GM19193 (cell line): ENCODE data around the gene PDGFC.

Source experiments
- POLR2A ChIP-seq: IDR thresholded peaks from 4 replicates; pipeline ENCODE4 v1.6.1; 2011; ENCODE audit not compliant: insufficient read depth, insufficient read length; ENCODE audit errors: extremely low read depth

The PDGFC gene

DNA sequence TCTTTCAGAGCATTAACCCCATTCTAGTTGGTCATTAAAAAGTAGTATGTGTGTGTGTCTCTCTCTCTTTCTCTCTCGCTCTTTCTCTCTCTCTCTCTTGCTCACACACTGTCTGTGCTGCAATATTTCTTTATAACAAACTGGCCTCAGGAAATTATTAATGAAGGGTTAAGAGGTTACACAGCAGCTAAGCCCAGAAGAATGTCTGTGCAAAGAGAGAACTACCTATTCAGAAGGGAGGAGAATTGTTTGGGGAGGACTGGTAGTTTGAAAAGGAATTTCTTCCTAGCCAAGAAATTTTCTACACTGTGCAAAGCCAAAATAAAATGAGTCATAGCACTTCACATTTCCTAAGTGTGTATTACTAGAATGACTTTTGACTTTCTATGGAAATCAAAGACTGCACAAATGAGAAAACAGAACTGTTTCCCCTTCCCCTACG, 22.2 kb downstream of the PDGFC start:
- TF ChIP-seq POLR2A: no peak

DNA sequence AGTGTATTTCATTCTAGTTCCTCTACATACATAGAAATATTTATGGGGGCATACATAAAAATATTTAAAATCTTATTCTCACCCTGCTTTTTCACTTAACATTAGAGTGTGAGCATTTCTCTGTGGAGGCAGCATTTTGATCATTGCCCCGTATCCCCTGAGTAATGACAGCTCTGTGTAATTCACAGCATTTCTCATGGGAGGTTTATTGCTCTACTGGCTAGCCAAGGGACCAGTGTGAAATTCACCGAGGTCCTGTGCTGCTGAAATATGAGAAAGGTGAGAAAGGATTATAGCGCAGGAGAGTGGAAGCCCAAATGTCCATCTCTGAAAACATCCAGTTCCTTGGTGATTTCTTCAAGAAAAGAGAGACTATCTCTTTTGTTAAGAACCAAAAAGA, 22.9 kb downstream of the PDGFC start:
- no peak for TF ChIP-seq POLR2A

DNA sequence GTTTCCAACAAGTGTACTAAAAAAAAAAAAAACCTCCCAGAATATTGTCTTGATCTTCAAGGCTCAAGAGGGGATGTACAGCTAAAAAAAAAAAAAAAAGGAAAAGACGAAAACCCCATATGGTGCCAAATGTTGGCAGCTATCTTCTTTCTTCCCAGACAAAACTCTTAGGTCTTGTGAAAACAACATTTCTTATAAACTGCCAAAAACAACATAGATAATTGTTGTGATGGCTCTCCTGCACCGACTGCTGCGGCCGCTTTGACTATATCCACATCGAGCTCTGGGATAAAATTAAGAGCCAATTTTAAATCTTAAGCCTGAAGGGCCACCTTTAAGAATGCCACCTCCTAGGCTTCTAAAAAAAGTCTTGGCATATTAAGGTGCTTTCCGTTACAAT, 23.5 kb downstream of the PDGFC start:
- no peak for TF ChIP-seq POLR2A

DNA sequence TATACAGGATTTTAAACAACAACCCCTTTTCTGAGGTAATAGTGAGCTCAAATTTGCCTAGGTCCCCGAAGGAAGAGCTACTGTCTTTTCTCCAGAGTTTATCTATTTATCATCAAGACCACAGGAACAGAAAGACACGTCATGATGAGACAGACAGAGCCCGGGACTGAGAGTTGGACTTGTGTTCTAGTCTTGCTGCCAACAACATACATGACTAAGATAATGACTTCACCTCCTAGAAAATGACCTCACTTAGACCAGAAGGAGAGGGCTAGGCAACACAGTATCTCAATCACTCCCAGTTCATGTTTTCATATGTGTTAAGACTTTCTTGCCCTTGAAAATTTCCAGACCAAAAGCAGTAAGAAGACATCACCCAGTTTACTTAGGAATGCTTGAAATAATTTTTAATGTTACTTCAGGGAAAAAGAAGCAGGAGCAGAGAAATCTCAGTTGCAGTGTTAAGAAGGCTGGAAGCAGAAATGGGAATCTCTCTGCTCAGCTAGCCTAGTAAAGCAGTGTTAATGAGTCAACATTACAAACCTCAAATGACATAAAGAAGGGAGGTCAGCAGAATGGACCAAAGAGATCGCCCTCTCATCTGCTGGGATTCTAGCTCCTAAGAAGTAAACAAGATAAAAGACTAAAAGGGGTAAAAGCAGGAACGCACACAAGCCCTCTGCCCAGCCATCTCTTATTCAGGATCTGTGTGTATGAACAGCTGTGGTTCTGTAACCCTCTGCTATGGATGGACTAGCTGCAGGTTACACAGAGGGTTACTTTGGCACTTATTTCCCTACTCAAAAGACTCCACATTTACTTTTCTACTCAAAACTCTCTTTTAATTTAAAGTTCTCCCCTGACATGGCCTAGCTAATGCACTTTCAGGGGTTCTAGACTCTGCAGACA, 24.8 kb downstream of the PDGFC start:
- TF ChIP-seq POLR2A: no peak

DNA sequence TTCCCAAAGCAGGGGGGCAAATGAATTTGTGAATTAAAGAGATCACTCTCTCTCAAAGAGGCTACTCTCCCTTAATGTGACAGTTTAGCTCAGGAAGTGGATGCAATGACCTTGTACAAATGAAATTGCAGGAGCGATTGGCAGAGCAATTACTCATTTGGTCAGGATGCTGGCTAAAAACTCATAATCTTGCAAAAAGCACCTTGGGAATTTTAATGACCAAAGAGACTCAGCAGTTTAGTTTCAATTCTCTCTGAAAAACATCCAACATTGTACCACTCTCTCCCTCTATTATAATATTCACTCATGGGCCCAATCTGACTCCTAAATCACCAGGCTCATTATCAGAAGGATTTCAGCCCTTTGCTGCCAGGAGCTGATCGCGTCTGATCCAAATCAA, 26.1 kb downstream of the PDGFC start:
- no peak for TF ChIP-seq POLR2A

DNA sequence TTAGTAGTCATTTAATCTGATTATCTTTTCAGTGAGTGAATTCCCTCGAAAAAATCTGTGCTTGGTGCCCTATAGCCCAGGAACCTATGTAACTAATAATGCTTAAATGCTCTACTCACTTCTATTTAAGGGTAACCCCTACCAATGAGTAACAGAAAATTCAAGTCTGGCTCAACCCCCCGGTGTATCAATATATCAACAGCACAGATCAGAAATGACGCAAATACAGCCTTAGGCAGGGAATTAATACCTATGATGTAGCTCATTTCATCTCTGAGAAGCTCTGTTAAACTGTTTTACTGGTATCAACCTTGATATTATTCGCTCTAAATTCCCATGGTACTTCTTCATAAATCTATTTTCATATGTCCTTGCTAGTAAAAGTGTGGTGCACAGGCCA, 28.6 kb downstream of the PDGFC start:
- TF ChIP-seq POLR2A: no peak

DNA sequence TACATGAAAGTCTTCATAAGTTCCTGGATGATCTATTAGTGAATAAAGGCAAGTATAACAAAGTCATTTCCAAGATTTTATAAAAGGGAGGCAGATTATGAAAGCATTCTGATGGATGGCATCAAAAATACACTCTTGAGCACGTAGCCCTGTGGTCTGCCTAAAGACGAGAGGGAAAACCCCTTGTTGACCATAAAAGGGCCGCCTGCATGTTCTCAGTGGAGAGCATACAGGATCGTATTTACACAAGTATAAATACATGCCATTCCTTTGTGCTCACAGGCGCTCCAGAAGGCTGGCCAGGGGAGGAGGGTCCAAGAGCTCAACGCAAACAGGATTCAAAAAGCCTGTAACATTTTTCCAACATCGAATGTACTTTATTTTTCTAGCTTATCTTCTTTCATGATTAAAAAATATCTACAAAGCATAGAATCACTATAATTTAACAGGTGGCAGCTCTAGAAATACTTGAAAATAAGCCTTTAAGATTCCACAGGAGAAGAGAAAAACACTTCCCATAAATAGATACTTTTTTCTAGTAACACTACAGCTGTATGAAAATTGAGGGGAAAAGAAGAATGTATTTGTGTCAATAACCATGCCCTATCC, 29.6 kb downstream of the PDGFC start:
- no peak for TF ChIP-seq POLR2A

DNA sequence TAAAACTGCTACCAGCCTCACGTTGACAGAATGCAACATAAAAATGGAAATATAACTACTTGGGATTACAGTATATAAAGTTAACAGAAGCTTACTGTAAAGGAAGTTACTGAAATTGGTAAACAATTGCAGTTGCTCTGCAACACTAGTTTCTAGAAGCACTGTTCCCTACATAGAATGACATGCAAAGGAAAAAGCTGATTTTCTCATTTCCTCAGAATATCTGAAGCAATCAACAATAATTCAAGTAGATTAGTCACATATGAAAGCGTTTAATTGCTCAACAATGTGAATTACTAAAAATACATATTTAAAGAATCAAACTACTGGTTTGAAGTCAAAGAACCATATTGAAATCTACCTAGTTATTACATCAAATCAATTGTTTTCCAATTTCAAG, 31.8 kb downstream of the PDGFC start:
- TF ChIP-seq POLR2A: no peak

DNA sequence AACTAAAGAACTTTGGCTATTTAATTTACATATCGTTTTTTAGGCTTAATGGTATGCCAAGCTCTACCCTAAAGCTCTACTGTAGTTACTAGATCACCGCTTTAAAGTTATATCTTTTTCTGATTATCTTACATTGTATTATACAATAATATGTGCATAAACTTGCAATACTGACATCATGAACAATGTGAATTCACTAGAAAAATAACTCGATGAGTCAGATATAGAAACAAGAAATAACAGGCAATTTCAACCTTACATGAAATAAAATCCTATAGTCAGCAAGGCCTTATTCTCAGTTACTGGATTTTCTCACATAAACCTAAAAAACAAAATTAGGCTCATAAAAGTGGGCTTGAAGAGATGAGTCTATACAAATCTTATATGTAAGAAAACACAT, 32.5 kb downstream of the PDGFC start:
- no peak for TF ChIP-seq POLR2A

DNA sequence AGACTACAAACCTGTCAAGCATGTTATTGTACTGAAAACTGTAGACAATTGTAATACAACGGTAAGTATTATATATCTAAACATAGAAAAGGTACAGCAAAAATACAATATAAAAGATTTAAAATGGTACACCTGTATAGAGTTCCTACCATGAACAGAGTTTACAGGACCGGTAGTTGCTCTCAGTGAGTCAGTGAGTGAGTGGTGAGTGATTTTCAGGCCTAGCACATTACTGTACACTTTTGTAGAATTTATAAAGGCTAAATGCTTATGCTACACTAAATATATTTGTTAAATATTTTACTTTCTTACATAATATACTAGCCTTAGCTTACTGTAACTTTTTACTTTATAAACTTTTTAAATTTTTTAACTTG, 37.4 kb downstream of the PDGFC start:
- TF ChIP-seq POLR2A: no peak

DNA sequence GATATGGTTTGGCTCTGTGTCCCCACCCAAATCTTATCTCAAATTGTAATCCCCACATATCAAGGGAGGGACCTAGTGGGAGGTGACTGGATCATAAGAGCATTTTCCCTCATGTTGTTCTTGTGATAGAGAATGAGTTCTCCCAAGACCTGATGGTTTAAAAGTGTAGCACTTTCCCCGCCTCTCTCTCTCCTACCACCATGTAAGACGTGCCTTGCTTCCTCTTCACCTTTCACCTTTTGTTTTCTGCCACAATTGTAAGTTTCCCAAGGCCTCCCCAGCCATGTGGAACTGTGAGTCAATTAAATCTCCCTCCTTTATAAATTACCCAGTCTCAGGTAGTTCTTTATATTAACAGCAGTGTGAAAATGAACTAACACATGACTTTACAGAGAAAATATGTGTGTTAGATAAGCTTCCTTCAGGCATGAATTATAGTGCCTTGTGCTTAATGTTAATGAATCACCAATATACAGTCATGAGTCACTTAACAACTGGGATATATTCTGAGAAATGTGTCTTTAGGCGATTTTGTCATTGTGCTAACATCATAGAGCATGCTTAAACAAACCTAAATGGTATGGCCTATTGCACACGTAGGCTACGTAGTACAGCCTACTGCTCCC, 37.9 kb downstream of the PDGFC start:
- no peak for TF ChIP-seq POLR2A

DNA sequence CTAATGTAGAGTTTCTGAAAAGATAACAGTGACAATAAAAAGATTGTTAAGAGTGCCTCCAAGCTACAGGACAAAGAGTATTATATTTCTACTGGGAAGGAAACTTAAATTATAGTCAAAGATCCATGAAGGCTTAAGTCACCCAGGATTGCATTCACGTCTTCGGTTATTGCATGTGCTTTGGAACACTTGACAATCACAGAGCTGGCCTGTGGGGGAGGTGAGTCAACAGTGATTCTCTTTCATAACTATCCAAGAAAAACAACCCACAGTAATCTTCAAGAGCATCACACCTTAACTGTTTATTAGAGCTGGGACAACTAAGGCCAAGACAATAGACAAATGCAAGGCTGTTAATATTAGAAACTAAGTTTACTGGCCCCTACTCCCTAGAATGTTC, 40.3 kb downstream of the PDGFC start:
- TF ChIP-seq POLR2A: no peak

DNA sequence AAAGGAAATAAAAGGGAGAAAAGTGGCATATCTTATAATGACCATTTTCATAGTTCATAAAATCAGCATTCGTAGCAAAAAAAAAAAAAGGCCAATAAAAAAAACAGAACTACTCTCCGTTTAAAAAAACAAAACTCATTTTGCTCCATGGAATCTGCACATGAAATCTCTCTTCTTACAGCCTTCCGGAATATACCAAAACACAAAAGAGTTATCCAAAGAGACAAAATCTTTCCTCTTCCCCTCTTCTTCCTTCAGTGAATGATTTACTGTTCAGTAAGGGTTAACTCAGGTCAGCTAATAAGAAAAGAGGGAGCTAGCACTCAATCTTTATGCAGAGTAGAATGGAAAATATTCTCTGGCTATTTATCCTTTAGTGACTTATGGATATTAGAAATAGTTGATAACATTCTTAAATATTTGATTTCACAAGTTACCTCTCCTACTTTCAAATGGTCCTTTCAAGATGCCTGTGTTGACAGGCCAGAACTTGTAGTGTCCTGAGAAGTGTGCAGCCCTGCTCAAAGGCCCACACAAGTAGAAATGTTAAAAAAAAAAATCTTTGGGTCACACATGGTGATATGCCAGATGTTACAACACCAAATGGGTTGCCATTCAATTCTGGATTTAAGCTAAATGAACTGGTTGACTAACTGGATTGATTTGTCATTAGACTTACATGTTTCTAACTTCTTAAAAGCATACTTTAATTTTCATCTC, 42.1 kb downstream of the PDGFC start:
- TF ChIP-seq POLR2A: no peak

DNA sequence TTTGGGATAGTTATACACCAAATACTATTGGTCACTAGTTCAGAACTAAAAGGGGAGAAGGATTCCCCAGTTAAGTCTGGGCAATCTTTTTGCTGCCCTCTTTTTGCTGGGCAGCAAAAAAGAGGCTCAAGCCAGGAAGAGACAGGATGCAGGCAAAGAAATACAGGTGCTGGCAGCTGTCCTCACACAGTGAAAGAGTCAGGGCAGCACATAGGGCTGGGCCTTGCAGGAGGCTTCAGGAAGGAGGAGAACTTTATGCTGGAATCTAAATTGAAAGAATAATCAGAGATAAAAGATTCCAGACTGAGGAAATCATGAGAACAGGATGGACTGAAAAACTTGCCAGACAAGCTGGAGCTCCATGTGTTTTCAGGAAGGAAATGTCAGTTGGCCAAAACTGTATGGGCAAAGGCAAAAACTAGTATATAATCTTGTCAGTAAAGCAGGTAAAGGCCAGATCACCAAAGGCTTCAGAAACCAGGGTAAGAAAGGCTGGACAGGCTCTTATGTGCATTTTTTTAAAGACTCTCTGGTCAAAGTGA, 46.8 kb downstream of the PDGFC start:
- TF ChIP-seq POLR2A: no peak

DNA sequence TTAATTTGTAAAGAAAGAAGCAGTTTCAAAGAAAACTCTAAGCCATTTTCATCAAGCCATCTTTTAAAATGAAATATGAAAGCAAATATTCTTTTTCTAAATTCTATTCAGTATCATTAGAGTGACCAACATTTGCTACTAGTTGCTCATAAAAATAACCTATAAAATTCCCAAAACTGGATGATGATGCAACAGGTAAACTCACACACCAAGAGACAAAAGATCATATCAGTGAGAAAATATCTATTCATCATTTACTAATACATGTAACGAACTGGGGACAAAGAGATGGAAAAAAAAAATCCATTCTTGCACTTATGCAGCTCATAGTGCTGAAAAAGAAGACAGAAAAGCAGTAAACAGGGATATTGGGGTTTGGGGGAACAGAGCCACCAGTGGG, 48.1 kb downstream of the PDGFC start:
- no peak for TF ChIP-seq POLR2A

DNA sequence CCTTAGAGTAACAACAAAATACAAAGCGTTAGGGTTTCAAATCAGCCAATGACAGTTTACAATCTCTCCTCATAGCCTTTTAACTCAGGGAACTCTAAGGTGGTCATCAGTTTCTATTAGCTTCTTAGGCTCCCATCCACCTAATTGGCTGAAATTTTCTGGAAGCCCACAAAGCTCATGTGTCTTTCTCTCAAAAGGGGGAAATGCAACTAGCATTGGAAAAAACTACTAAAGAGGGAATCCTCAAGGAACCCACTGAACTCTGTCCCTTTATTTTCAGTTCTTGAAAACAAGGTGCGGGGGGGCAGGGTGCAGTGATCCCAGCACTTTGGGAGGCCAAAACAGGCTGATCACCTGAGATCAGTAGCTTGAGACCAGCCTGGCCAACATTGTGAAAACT, 56.4 kb downstream of the PDGFC start:
- no peak for TF ChIP-seq POLR2A

DNA sequence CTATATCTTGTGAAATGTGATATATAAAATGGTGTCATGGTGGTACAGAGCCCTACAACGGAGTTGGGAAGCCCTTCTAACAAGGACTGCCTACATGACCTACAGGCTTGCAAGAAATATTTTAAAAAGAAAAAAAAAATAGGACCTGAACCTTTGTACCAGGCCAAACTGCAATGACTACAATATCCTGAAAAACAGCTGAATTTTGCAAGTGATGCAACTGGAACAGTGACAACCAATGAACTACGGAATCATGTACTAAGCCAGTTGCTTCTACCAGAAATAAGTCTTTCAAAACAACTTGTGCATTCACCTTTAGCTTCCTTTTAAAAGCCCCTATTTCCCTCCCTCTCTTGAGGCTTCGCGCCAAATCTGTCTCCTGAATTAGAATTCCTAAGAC, 58.4 kb downstream of the PDGFC start:
- TF ChIP-seq POLR2A: no peak
